Heart left ventricle (tissue), 16 donors: ENCODE data around the gene OTP. TPM values are rescaled to one million over a fixed set of nuclear protein-coding genes. Genes with fewer than 3 reads are reported as not detected.
A peak's percentile ranks its signal among the peaks of the same experiment; 100 is the strongest.

Experiments used
- ATAC-seq, 4 donors: fragments of 200-7000 bp; cut with Tn5 transposase; one replicate each; pipeline ENCODE4 v1.9.1; 2020 to 2022; ENCODE audit warnings: moderate library complexity in 4 of 4, mild to moderate bottlenecking in 3 of 4, moderate number of reproducible peaks in 1 of 4
- DNase-seq, 5 donors: peaks; one replicate each; pipeline ENCODE4 v3.0.0-alpha.2; 2020
- H3K27ac ChIP-seq, 12 donors: fragments of 200-600 bp; sonication (generic) in 4 of 12; one replicate each; pipeline versions ENCODE4 v1.5.0 to v1.8.0; 2016 to 2022; ENCODE audit warnings: mild to moderate bottlenecking in 2 of 12
- H3K27me3 ChIP-seq, 9 donors: fragments of 200-600 bp; sonication (generic) in 2 of 9; one replicate each; pipeline versions ENCODE4 v1.5.1 to v1.8.0; 2016 to 2022; ENCODE audit warnings: mild to moderate bottlenecking in 3 of 9
- H3K36me3 ChIP-seq, 9 donors: fragments of 200-600 bp; sonication (generic) in 2 of 9; one replicate each; pipeline versions ENCODE4 v1.5.0 to v1.8.0; 2018 to 2022; ENCODE audit warnings: mild to moderate bottlenecking in 2 of 9
- H3K4me1 ChIP-seq, 12 donors: fragments of 200-600 bp; sonication (generic) in 4 of 12; one replicate each; pipeline versions ENCODE4 v1.5.0 to v1.8.0; 2016 to 2022; ENCODE audit warnings: mild to moderate bottlenecking in 3 of 12
- H3K4me3 ChIP-seq, 12 donors: fragments of 200-600 bp; sonication (generic) in 4 of 12; one replicate each; pipeline versions ENCODE4 v1.5.0 to v1.8.0; 2017 to 2022; ENCODE audit warnings: mild to moderate bottlenecking in 9 of 12, moderate library complexity in 4 of 12
- H3K9me3 ChIP-seq, 12 donors: fragments of 200-600 bp; sonication (generic) in 4 of 12; one replicate each; pipeline versions ENCODE4 v1.5.0 to v1.8.0; 2016 to 2022; ENCODE audit warnings: mild to moderate bottlenecking in 1 of 12
- POLR2A ChIP-seq, 2 donors: fragments of 450-650 bp; IDR thresholded peaks; one replicate each; pipeline ENCODE4 v1.6.1; 2017; ENCODE audit warnings: antibody characterized with exemption in 2 of 2, mild to moderate bottlenecking in 2 of 2, moderate library complexity in 2 of 2
- WGBS, 4 donors: extraction: QIAGEN DNeasy Blood & Tissue Kit in 2 of 4; methylation state at CpG; one replicate each; pipeline versions ENCODE4 v1.1.5 to v1.1.7; 2013 to 2018; 5-methylcytosine and 5-hydroxymethylcytosine counted together
- intact Hi-C, 10 donors: fragments of 100-400 bp; cut with DNase I; formaldehyde crosslinking; loops; one replicate each; pipeline versions ENCODE4 v1.11.1 to v1.14.2; 2022
- polyA plus RNA-seq, 2 donors: library from polyadenylated mRNA; stranded (reverse); fragments of 200-250 nt; gene quantifications; one replicate each; pipeline ENCODE4 v1.2.3, GENCODE V29; 2013
- total RNA-seq, 9 donors: library from RNA; depleted of rRNA in 2 of 9; stranded (reverse); fragments of >200 nt in 2 of 9; fragmentation: NEBNext Ultra II Directional in 3 of 9; extraction: Animal tissue kit (Norgen Biotek cat#: 25700) in 3 of 9; gene quantifications; one replicate each; pipeline versions ENCODE4 v1.1.0 to v1.2.4, GENCODE V29; 2016 to 2023
- TF ChIP-seq, protein P1 (sequence below), 12 donors: fragments of 200-600 bp; sonication (generic) in 4 of 12; IDR thresholded peaks; one replicate each; pipeline versions ENCODE4 v1.5.0 to v1.8.0; 2018 to 2022; ENCODE audit warnings: antibody characterized with exemption in 12 of 12, mild to moderate bottlenecking in 5 of 12
- donor health status: ischemic (EF 13 %, LVEDD 7.1; RV severe dilation, severe dysfunction).
- donor health status: healthy with polysubstance abuse.
- donor health status: DM: no; HTN: yes; CAD: no.
- donor health status: DM: no; HTN: no; CAD: no.
- donor health status: ischemic (EF 25% LVEDD 6.9; RV normal size, moderate dysfunction).
- donor health status: ischemic (EF 25% LVEDD 5.7; RV mildly dilated, moderate dysfunction).
- donor health status: healthy.
- donor health status: DM: yes; HTN: yes; CAD: no.
- donor health status: ischemic (EF 35%, LVEDD 5.7; RV mildly dilated, moderate dysfunction).
- donor health status: nonischemic (EF 11% LVEDD 7.7; RV severe dilation, severe dysfunction).
- donor health status: DM: yes; HTN: yes; CAD: no.
- donor health status: PGD.
- donor health status: ischemic (EF 29% LVEDD 5.4; RV normal size, mild dysfunction).
- donor health status: nonischemic (EF 23%, LVEDD 6.1; RV moderate dilation, normal function).

Gene OTP
- total and polyA plus RNA-seq, 11 donors, result 0.06 TPM; not detected in 10

DNA sequence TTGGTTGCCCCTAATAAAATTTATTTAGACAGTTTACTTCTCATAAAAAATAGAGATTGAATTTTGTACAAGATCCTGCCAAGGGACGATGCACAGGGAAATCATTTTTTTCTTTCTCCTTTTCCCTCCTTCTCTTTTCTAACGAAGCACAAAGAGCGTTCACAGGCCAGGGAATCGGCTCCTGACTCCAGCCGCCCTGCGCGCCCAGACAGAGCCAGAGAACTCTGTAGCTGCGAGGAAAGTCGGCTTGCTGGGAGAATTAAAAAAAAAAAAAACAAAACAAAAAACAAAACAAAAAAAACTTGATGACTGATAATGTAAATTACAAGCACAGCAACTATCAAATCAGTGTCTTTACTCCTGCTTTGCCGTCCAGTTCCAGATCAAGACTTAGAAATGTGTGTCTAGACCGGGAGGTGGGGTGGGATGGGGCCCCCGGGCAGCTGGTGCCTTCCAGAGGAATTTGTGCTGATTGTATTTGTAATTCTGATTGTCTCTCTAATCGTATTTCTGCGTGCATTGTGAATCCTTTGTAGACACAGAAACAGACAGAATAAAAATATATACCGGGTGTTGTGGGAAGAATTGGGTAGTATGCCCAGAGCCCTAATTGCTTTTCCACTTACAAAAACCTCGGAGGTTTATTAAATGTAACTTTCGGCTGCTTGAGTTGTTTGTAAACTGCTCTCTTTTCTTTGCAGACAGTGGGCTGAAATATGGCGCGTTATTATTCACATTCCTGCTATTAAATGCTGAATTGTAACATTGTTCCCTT, 3.6 kb upstream of the OTP start:
- DNase-seq (no peak), ATAC-seq (no peak)
- Histone ChIP-seq H3K4me1 (peaks cover 0 to 60% (median 12%) of the 10 kb centered on the region in 12 donors), H3K9me3 (no peaks in the 10 kb centered on the region), H3K36me3 (no peaks in the 10 kb centered on the region), H3K27ac (no peak overlapping the region), H3K27me3 (peaks cover 75 to 100% (median 88%) of the 10 kb centered on the region in 9 donors), H3K4me3 (no peak overlapping the region)
- intact Hi-C loops, result loop anchor here in 6 of 10 donors (10.0 kb wide), 4 partner anchors 133 to 373 kb away; partner anchors contain the start of gene TBCA (in 1 of the 6)
- TF ChIP-seq, protein P1, sequence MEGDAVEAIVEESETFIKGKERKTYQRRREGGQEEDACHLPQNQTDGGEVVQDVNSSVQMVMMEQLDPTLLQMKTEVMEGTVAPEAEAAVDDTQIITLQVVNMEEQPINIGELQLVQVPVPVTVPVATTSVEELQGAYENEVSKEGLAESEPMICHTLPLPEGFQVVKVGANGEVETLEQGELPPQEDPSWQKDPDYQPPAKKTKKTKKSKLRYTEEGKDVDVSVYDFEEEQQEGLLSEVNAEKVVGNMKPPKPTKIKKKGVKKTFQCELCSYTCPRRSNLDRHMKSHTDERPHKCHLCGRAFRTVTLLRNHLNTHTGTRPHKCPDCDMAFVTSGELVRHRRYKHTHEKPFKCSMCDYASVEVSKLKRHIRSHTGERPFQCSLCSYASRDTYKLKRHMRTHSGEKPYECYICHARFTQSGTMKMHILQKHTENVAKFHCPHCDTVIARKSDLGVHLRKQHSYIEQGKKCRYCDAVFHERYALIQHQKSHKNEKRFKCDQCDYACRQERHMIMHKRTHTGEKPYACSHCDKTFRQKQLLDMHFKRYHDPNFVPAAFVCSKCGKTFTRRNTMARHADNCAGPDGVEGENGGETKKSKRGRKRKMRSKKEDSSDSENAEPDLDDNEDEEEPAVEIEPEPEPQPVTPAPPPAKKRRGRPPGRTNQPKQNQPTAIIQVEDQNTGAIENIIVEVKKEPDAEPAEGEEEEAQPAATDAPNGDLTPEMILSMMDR (IDR thresholded peaks at IDR 0.05), result no peak
- TF ChIP-seq POLR2A (IDR thresholded peaks at IDR 0.05), result no peak
- 11 to 14% (median 13%) methylated on average over 19 of the region's 19 CpGs for WGBS, 4 donors

DNA sequence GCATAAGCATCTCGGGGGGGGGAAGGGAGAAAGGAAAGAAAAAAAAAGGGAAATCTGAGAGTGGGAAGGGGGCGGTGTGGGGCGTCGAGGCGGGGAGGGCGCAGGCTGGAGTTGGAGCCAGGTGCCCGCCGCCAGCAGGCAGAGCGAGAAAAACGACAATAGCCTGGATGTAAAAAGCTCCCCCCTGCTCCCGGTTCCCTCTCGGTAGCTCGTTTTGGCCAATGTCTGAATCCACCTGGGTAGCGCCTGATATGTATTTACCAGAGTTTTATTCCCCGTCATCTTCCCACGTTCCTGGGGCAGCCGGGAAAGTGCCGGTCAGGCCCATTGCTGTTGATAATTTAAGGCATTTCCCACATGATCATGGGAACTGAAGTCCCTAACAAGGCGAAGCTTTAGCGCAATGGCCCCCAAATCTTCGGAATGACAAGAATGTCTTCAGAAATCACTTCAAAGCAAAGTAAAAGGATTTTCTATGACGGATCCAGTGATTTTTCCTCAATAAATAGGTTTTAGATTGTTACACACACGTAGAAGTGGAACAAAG, 3.0 kb upstream of the OTP start:
- Histone ChIP-seq H3K4me3 (no peak overlapping the region), H3K9me3 (no peaks in the 10 kb centered on the region), H3K27me3 (peaks cover 82 to 100% (median 95%) of the 10 kb centered on the region in 9 donors), H3K36me3 (no peaks in the 10 kb centered on the region), H3K4me1 (peaks cover 0 to 67% (median 14%) of the 10 kb centered on the region in 12 donors), H3K27ac (no peak overlapping the region)
- ATAC-seq (no peak), DNase-seq (no peak)
- 8 to 13% (median 11%) methylated on average over 23 of the region's 23 CpGs for WGBS, 4 donors
- intact Hi-C loops, result loop anchor here in 6 of 10 donors (10.0 kb wide), 4 partner anchors 133 to 373 kb away; partner anchors contain the start of gene TBCA (in 1 of the 6)
- TF ChIP-seq, protein P1 (IDR thresholded peaks at IDR 0.05), result no peak
- no peak for TF ChIP-seq POLR2A (IDR thresholded peaks at IDR 0.05)

DNA sequence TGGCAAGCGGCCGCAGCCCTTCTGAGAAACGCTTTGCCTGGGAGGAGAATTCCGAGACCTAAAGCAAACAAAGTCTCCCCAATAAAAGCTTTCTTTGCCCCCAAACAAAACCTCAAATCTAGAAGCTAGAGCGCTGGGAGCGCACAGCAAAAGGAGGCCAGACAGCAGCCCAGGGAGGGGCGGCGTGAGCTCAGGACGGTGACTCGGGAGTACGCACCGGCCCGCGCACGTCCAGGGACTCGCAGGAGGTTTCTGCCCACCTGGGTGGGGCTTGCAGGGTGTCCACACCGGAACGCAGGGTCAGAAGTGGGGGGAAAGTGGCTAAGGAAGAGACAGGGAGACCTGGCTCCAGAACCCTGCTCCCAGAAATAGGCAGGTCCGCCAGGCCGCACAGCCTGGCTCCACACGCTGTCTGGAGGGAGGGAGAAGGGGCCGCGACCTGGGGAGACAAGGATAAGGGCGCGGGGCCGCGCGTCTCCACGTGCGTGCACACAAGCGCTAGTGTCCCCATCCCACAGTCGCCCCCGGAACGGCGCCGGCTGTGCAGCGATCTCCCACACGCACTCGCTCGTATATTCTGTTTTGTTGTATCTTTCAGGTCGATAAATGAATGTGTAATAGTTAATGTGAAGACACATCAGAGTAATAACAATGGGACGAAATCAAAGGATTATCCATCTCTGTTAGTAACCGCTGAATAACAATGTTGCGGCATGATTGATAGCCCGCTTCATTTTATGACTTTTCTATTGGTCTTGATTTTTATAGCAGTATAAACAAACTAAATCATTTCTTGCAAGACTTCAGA, 2.3 kb upstream of the OTP start:
- H3K4me1 ChIP-seq, result peaks cover 0 to 68% (median 15%) of the 10 kb centered on the region in 12 donors

More for the DNA sequence above, 2.3 kb upstream of the OTP start:
- no peak for TF ChIP-seq POLR2A (IDR thresholded peaks at IDR 0.05)
- TF ChIP-seq, protein P1 (IDR thresholded peaks at IDR 0.05), result no peak
- DNase-seq (peak in 1 of 5 donors; percentile 21), ATAC-seq (no peak)
- intact Hi-C loops, result loop anchor here in 6 of 10 donors (10.0 kb wide), 4 partner anchors 134 to 374 kb away; partner anchors contain the start of gene TBCA (in 1 of the 6)
- Histone ChIP-seq H3K9me3 (no peaks in the 10 kb centered on the region), H3K27me3 (peaks cover 88 to 100% (median 97%) of the 10 kb centered on the region in 9 donors), H3K36me3 (no peaks in the 10 kb centered on the region), H3K4me3 (no peak overlapping the region), H3K27ac (no peak overlapping the region)
- 4 to 6% (median 5%) methylated on average over 45 of the region's 45 CpGs for WGBS, 4 donors
